Vagina (tissue), 2 donors: ENCODE data around the gene PPP1R14B. TPM values are rescaled to one million over a fixed set of nuclear protein-coding genes. Genes with fewer than 3 reads are reported as not detected.

ENCODE experiments used
- DNase-seq, 2 donors: peaks; one replicate each; pipeline ENCODE4 v3.0.0-alpha.2; 2017; ENCODE audit errors: extremely low spot score in 2 of 2
- H3K27ac ChIP-seq: fragments of 200-600 bp; sonication (generic); one replicate; pipeline ENCODE4 v1.5.1; 2019
- H3K27me3 ChIP-seq: fragments of 200-600 bp; sonication (generic); one replicate; pipeline ENCODE4 v1.5.1; 2019
- H3K36me3 ChIP-seq, 2 donors: fragments of 200-600 bp; sonication (generic); one replicate each; pipeline ENCODE4 v1.5.1; 2017 to 2019
- H3K4me1 ChIP-seq: fragments of 200-600 bp; sonication (generic); one replicate; pipeline ENCODE4 v1.5.1; 2019
- H3K4me3 ChIP-seq, 2 donors: fragments of 200-600 bp; sonication (generic); 1 replicate in 1 of 2; 2 replicates in 1 of 2; pipeline ENCODE4 v1.5.1; 2016 to 2019
- H3K9me3 ChIP-seq: fragments of 200-600 bp; sonication (generic); one replicate; pipeline ENCODE4 v1.5.1; 2019
- CTCF ChIP-seq, 3 experiments: fragments of 450-650 bp in 2 of 3; fragments of 200-600 bp in 1 of 3; sonication (generic) in 1 of 3; IDR thresholded peaks; one replicate each; pipeline ENCODE4 v1.5.1; 2017 to 2019; ENCODE audit warnings: antibody characterized with exemption in 3 of 3, mild to moderate bottlenecking in 2 of 3, moderate library complexity in 2 of 3
- POLR2A ChIP-seq, 2 donors: fragments of 450-650 bp; IDR thresholded peaks; one replicate each; pipeline ENCODE4 v1.6.1; 2017; ENCODE audit warnings: antibody characterized with exemption in 2 of 2, mild to moderate bottlenecking in 2 of 2, moderate library complexity in 2 of 2
- POLR2AphosphoS5 ChIP-seq, 2 donors: sonication (generic); formaldehyde crosslinking; IDR thresholded peaks; one replicate each; pipeline ENCODE4 v1.9.0; 2017; ENCODE audit warnings: antibody characterized with exemption in 2 of 2, mild to moderate bottlenecking in 2 of 2, low read depth in 1 of 2; ENCODE audit not compliant: insufficient read depth in 1 of 2
- intact Hi-C: fragments of 100-400 bp; cut with DNase I; formaldehyde crosslinking; loops from one replicate; pipeline ENCODE4 v1.15.1; 2023
- total RNA-seq: library from RNA; depleted of rRNA; stranded (reverse); fragments of >200 nt; gene quantifications from one replicate; pipeline ENCODE4 v1.2.3, GENCODE V29; 2016

Gene PPP1R14B
- total RNA-seq, 1 donor from 2014 or later, result 85.2 TPM

GRCh38 chr11:64229744-64230170 is 17.0 kb downstream of the PPP1R14B start:
- Histone ChIP-seq H3K4me3 (peak overlapping the region; percentile 62 to 85), H3K36me3 (no peaks in the 10 kb centered on the region), H3K4me1 (peaks cover 73% of the 10 kb centered on the region), H3K27me3 (no peaks in the 10 kb centered on the region), H3K27ac (peak overlapping the region; percentile 97), H3K9me3 (no peaks in the 10 kb centered on the region)
- no peak for DNase-seq
- intact Hi-C loops, result no loop called here
- TF ChIP-seq CTCF (IDR thresholded peaks at IDR 0.05) (no peak), POLR2AphosphoS5 (IDR thresholded peaks at IDR 0.05; ENCODE audit: insufficient read depth in 1 of 2, low read depth in 1 of 2) (no peak), POLR2A (IDR thresholded peaks at IDR 0.05) (no peak)

DNA sequence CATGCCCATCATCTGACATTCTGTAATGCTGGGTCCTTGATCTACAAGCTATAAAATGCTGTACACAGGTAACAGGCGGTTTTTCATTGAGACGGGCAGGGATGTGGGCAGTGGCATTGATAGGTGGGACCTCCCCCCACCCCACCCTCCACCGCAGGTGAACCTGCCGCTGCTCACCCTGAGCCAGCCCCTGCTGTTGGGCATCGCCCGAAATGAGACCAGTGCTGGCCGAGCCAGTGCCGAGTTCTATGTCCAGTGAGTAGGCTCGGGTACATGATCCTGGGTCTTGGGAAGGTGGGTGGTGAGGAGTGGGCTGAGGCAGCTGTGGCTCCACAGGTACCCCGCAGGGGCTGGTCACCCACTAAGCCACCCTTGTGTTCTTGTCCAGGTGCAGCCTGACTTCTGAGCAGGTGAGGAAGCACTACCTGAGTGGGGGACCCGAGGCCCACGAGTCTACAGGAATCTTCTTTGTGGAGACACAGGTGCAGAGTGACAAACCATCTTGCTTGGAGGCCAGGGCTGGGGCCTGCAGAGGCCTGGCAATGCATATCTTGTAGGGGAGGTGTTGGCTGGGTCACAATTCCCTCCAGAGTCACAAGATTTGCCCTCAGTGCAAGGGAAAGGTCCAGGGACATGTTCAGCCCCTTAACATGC is 17.5 kb downstream of the PPP1R14B start:
- intact Hi-C loops, result no loop called here
- Histone ChIP-seq H3K4me1 (peaks cover 74% of the 10 kb centered on the region), H3K4me3 (peak overlapping the region in 1 of 2 donors; percentile 62)

DNA sequence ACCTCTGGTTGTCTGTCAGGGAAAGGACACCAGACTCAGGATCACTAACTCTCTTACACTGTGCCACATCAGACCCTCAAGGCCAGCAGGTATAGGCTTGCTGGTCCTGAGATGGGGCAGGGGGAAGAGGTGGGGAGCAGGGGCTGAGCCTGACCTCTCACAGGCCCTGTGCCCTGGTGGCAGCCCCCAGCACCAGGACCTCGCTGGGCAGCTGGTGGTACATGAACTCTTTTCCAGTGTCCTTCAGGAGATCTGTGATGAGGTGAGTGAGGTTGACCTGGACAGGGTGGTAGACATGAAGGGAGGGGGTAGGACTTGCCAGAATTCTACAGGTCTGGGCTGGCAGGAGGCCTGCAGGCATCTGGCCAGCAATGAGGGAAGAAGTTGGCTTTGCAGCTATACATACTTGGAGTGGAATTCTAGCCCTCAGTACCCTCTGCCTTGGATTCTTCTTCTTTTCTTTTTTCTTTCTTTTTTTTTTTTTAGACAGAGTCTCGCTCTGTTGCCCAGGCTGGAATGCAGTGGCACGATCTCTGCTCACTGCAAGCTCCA is 19.3 kb downstream of the PPP1R14B start:
- H3K36me3 ChIP-seq, result no peaks in the 10 kb centered on the region
- no peaks in the 10 kb centered on the region for H3K27me3 ChIP-seq
- TF ChIP-seq CTCF (IDR thresholded peaks at IDR 0.05), result no peak
- TF ChIP-seq POLR2A (IDR thresholded peaks at IDR 0.05), result no peak
- TF ChIP-seq POLR2AphosphoS5 (IDR thresholded peaks at IDR 0.05; ENCODE audit: insufficient read depth in 1 of 2, low read depth in 1 of 2), result no peak
- intact Hi-C loops, result no loop called here
- no peaks in the 10 kb centered on the region for H3K9me3 ChIP-seq
- peak overlapping the region; percentile 78 to 97 for H3K4me3 ChIP-seq
- DNase-seq, result no peak
- H3K4me1 ChIP-seq, result peaks cover 71% of the 10 kb centered on the region
- H3K27ac ChIP-seq, result peak overlapping the region; percentile 81

More for the DNA sequence above, 17.5 kb downstream of the PPP1R14B start:
- peak overlapping the region; percentile 97 for H3K27ac ChIP-seq
- no peaks in the 10 kb centered on the region for H3K27me3 ChIP-seq
- no peaks in the 10 kb centered on the region for H3K36me3 ChIP-seq
- TF ChIP-seq POLR2A (IDR thresholded peaks at IDR 0.05), result no peak
- TF ChIP-seq POLR2AphosphoS5 (IDR thresholded peaks at IDR 0.05; ENCODE audit: insufficient read depth in 1 of 2, low read depth in 1 of 2), result no peak
- no peak for TF ChIP-seq CTCF (IDR thresholded peaks at IDR 0.05)
- no peaks in the 10 kb centered on the region for H3K9me3 ChIP-seq
- no peak for DNase-seq

GRCh38 chr11:64226507-64227051 is 20.2 kb downstream of the PPP1R14B start:
- DNase-seq, result no peak
- TF ChIP-seq POLR2AphosphoS5 (IDR thresholded peaks at IDR 0.05; ENCODE audit: insufficient read depth in 1 of 2, low read depth in 1 of 2) (peak in 1 of 2 donors; percentile 73), CTCF (IDR thresholded peaks at IDR 0.05) (no peak), POLR2A (IDR thresholded peaks at IDR 0.05) (no peak)
- no peaks in the 10 kb centered on the region for H3K9me3 ChIP-seq

More at GRCh38 chr11:64226507-64227051, 20.2 kb downstream of the PPP1R14B start:
- Histone ChIP-seq H3K4me1 (peaks cover 63% of the 10 kb centered on the region), H3K36me3 (no peaks in the 10 kb centered on the region), H3K27me3 (no peaks in the 10 kb centered on the region), H3K27ac (peak overlapping the region; percentile 81), H3K4me3 (peak overlapping the region; percentile 78 to 97)
- intact Hi-C loops, result no loop called here
